SU-DHL-6 (cell line): ENCODE results near the gene CTBP1.

Experiments used
- H2AFZ ChIP-seq: fragments of 200-600 bp; sonication (generic); 2 replicates; pipeline ENCODE4 v1.6.1; 2014; ENCODE audit warnings: low read depth, mild to moderate bottlenecking, moderate library complexity, mixed read lengths, antibody characterized with exemption, low read length; ENCODE audit not compliant: severe bottlenecking
- H3F3A ChIP-seq: fragments of 200-600 bp; shearing (Covaris generic); 2 replicates; pipeline ENCODE4 v1.6.0; 2016; ENCODE audit warnings: antibody characterized with exemption, mild to moderate bottlenecking; ENCODE audit not compliant: insufficient read depth
- H3K27ac ChIP-seq: fragments of 200-600 bp; sonication (generic); 2 replicates; pipeline ENCODE4 v1.5.1; 2016; ENCODE audit warnings: low read depth, mild to moderate bottlenecking, low read length, moderate library complexity, mixed read lengths
- H3K27me3 ChIP-seq: fragments of 200-600 bp; sonication (generic), shearing (Covaris generic); 2 replicates; pipeline ENCODE4 v1.6.0; 2014; ENCODE audit warnings: mild to moderate bottlenecking, low read length
- H3K36me3 ChIP-seq: fragments of 200-600 bp; sonication (generic); 2 replicates; pipeline ENCODE4 v1.6.1; 2014; ENCODE audit warnings: mild to moderate bottlenecking, low read length, mixed read lengths
- H3K4me2 ChIP-seq: fragments of 300-600, 200-600 bp; shearing (Covaris generic), sonication (generic); 2 replicates; pipeline ENCODE4 v1.6.0; 2014; ENCODE audit warnings: low read length, low read depth, mild to moderate bottlenecking; ENCODE audit not compliant: poor library complexity, severe bottlenecking
- H3K4me3 ChIP-seq: fragments of 200-600 bp; sonication (generic); 2 replicates; pipeline ENCODE4 v1.5.1; 2014; ENCODE audit warnings: antibody characterized with exemption, low read length, mild to moderate bottlenecking, mixed read lengths; ENCODE audit not compliant: insufficient read depth, poor library complexity, severe bottlenecking
- H3K79me2 ChIP-seq: fragments of 200-600 bp; sonication (generic); 2 replicates; pipeline ENCODE4 v1.6.1; 2014; ENCODE audit warnings: mild to moderate bottlenecking, low read length, moderate library complexity; ENCODE audit not compliant: insufficient read depth
- H3K9ac ChIP-seq: fragments of 200-600 bp; sonication (generic); 2 replicates; pipeline ENCODE4 v1.7.0; 2014; ENCODE audit warnings: mild to moderate bottlenecking, low read length
- H3K9me2 ChIP-seq: fragments of 200-600 bp; sonication (generic); replicated peaks from 2 replicates; pipeline ENCODE4 v1.6.1; 2014; ENCODE audit warnings: low read length; ENCODE audit not compliant: insufficient read depth
- H3K9me3 ChIP-seq: fragments of 200-600 bp; sonication (generic); 2 replicates; pipeline ENCODE4 v1.6.1; 2014; ENCODE audit warnings: low read length, mixed read lengths; ENCODE audit not compliant: insufficient read depth
- H4K20me1 ChIP-seq: fragments of 200-600 bp; sonication (generic); 2 replicates; pipeline ENCODE4 v1.6.1; 2014; ENCODE audit warnings: low read depth, mild to moderate bottlenecking, antibody characterized with exemption, low read length, moderate library complexity, mixed read lengths
- CTCF ChIP-seq: fragments of 200-600 bp; sonication (generic); IDR thresholded peaks from one replicate; pipeline ENCODE4 v1.5.1; 2017; ENCODE audit warnings: antibody characterized with exemption, mild to moderate bottlenecking, low read length, moderate library complexity; ENCODE audit not compliant: insufficient read depth, poor library complexity, severe bottlenecking
- EZH2phosphoT487 ChIP-seq: fragments of 200-600 bp; sonication (generic), shearing (Covaris generic); conservative IDR thresholded peaks from 2 replicates; pipeline ENCODE4 v1.6.1; 2018; ENCODE audit warnings: mild to moderate bottlenecking, antibody characterized with exemption, low read length, moderate library complexity, mixed read lengths

The CTBP1 gene

GRCh38 chr4:1175635-1176229, 73.2 kb downstream of the CTBP1 start:
- H3K4me2 ChIP-seq: no peak overlapping the region
- H3K9me2 ChIP-seq: no peaks in the 10 kb centered on the region
- no peaks in the 10 kb centered on the region for H3F3A ChIP-seq
- H3K4me3 ChIP-seq: no peak overlapping the region
- H3K9ac ChIP-seq: no peak overlapping the region
- H3K36me3 ChIP-seq: peaks cover 11% of the 10 kb centered on the region
- peaks cover 3% of the 10 kb centered on the region; the same call in 1 of the 2 replicates for H3K9me3 ChIP-seq
- H3K27me3 ChIP-seq: no peaks in the 10 kb centered on the region
- TF ChIP-seq EZH2phosphoT487 (no peak), CTCF (no peak)
- no peaks in the 10 kb centered on the region for H3K79me2 ChIP-seq
- H3K27ac ChIP-seq: no peak overlapping the region
- no peak overlapping the region for H2AFZ ChIP-seq
- H4K20me1 ChIP-seq: no peaks in the 10 kb centered on the region

GRCh38 chr4:1174941-1175634, 73.8 kb downstream of the CTBP1 start:
- Histone ChIP-seq H3K27ac (no peak overlapping the region), H3K36me3 (peaks cover 5% of the 10 kb centered on the region), H3K27me3 (no peaks in the 10 kb centered on the region), H3K9me2 (no peaks in the 10 kb centered on the region), H3K9me3 (no peaks in the 10 kb centered on the region; the same call in 1 of the 2 replicates), H3K79me2 (no peaks in the 10 kb centered on the region), H3K4me3 (no peak overlapping the region), H2AFZ (no peak overlapping the region), H3K4me2 (no peak overlapping the region), H3K9ac (no peak overlapping the region), H3F3A (no peaks in the 10 kb centered on the region), H4K20me1 (no peaks in the 10 kb centered on the region)
- no peak for TF ChIP-seq EZH2phosphoT487
- no peak for TF ChIP-seq CTCF

- TF ChIP-seq CTCF (no peak), EZH2phosphoT487 (no peak)
- Histone ChIP-seq H3K9me2 (no peaks in the 10 kb centered on the region), H3K4me2 (no peak overlapping the region), H3K36me3 (no peaks in the 10 kb centered on the region), H3K27ac (no peak overlapping the region), H3F3A (no peaks in the 10 kb centered on the region), H3K27me3 (no peaks in the 10 kb centered on the region), H3K4me3 (no peak overlapping the region), H3K9me3 (no peaks in the 10 kb centered on the region), H4K20me1 (no peaks in the 10 kb centered on the region), H3K9ac (no peak overlapping the region), H3K79me2 (no peaks in the 10 kb centered on the region), H2AFZ (no peak overlapping the region)
Observed at GRCh38 chr4:1172971-1173757, 75.8 kb downstream of the CTBP1 start.
